Glutamatergic neuron (in vitro differentiated cells): ENCODE measurements around the gene FZD1. TPM values are rescaled to one million over a fixed set of nuclear protein-coding genes. Genes with fewer than 3 reads are reported as not detected.
"Not testable (repeated sequence)": the region's sequence is repeated elsewhere in the genome, so short reads cannot be mapped to it uniquely, and the experiment has no call there.

Experiments used
- DNase-seq: peaks from one replicate; pipeline ENCODE4 v3.0.0; 2022
- H3K27ac Mint-ChIP-seq: one replicate; pipeline ENCODE4 v1.8.0; 2020; ENCODE audit warnings: mild to moderate bottlenecking, mixed read lengths, inconsistent platforms; ENCODE audit not compliant: unreplicated experiment
- H3K27me3 Mint-ChIP-seq: one replicate; pipeline ENCODE4 v1.8.0; 2020; ENCODE audit warnings: mild to moderate bottlenecking, moderate library complexity, mixed read lengths, inconsistent platforms; ENCODE audit not compliant: unreplicated experiment
- H3K36me3 Mint-ChIP-seq: one replicate; pipeline ENCODE4 v1.8.0; 2020; ENCODE audit warnings: mild to moderate bottlenecking, mixed read lengths, inconsistent platforms; ENCODE audit not compliant: unreplicated experiment
- H3K4me1 Mint-ChIP-seq: one replicate; pipeline ENCODE4 v1.8.0; 2020; ENCODE audit warnings: mild to moderate bottlenecking, low read depth, mixed read lengths, inconsistent platforms; ENCODE audit not compliant: unreplicated experiment
- H3K4me3 Mint-ChIP-seq: one replicate; pipeline ENCODE4 v1.8.0; 2020; ENCODE audit warnings: mild to moderate bottlenecking, mixed read lengths, inconsistent platforms; ENCODE audit not compliant: unreplicated experiment
- H3K9me3 Mint-ChIP-seq: one replicate; pipeline ENCODE4 v1.8.0; 2020; ENCODE audit warnings: mild to moderate bottlenecking, moderate library complexity, mixed read lengths, inconsistent platforms; ENCODE audit not compliant: unreplicated experiment
- total RNA-seq: library from RNA; stranded (reverse); fragmentation: NEBNext Ultra II Directional; extraction: Animal tissue kit (Norgen Biotek cat#: 25700); gene quantifications from one replicate; pipeline ENCODE4 v1.2.1, GENCODE V29; 2021; ENCODE audit not compliant: unreplicated experiment
- TF ChIP-seq, protein P1 (sequence below): fragments of 200-600 bp; sonication (generic); IDR thresholded peaks from one replicate; pipeline ENCODE4 v1.5.0; 2021; ENCODE audit not compliant: partially characterized antibody, unreplicated experiment

The FZD1 gene
- total RNA-seq, 1 donor from 2014 or later = 4.9 TPM

DNA sequence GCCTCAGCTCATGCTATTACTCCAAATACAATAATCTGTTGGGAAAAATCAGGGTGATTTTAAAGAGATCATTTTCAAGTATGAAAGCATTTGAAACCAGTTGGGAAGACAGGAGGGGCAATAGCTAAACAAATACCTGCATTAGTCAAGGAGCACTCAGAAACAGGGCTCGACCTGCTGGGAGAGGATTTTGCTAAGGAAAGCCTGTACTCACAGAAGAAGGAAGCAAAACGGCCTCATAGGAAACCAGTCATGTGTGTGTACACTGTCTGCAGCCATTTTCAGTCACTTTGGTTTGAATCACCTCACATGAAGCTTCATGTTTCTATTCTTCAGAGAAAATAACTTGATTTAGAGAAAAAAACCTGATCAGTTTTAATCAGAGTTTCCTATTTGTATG, 38.6 kb downstream of the FZD1 start:
- Mint-ChIP-seq H3K4me1 (no peaks in the 10 kb centered on the region), H3K9me3 (no peaks in the 10 kb centered on the region), H3K4me3 (no peak overlapping the region), H3K27me3 (no peaks in the 10 kb centered on the region), H3K27ac (no peak overlapping the region), H3K36me3 (no peaks in the 10 kb centered on the region)
- TF ChIP-seq, protein P1, sequence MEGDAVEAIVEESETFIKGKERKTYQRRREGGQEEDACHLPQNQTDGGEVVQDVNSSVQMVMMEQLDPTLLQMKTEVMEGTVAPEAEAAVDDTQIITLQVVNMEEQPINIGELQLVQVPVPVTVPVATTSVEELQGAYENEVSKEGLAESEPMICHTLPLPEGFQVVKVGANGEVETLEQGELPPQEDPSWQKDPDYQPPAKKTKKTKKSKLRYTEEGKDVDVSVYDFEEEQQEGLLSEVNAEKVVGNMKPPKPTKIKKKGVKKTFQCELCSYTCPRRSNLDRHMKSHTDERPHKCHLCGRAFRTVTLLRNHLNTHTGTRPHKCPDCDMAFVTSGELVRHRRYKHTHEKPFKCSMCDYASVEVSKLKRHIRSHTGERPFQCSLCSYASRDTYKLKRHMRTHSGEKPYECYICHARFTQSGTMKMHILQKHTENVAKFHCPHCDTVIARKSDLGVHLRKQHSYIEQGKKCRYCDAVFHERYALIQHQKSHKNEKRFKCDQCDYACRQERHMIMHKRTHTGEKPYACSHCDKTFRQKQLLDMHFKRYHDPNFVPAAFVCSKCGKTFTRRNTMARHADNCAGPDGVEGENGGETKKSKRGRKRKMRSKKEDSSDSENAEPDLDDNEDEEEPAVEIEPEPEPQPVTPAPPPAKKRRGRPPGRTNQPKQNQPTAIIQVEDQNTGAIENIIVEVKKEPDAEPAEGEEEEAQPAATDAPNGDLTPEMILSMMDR = no peak
- DNase-seq = no peak

DNA sequence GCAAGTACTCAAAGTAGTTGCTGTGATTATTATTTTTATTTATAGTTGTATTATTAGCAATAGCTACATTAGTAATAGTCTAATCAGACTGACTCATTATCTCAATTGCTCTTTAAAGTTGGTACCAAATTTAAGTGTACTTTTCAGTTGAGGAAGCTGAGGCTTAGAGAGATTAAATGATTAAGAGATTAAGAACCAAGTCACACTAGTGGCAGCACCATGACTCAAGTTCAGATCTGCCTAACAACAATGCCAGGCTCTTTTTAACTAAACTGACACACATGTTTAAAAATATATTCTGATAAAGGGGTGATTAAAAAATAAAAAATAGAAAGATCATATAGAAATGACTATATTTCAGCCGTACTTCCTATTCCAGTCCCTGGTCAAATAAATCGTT, 42.0 kb downstream of the FZD1 start:
- Mint-ChIP-seq H3K36me3 (no peaks in the 10 kb centered on the region), H3K4me3 (no peak overlapping the region), H3K27ac (no peak overlapping the region), H3K27me3 (no peaks in the 10 kb centered on the region), H3K9me3 (no peaks in the 10 kb centered on the region), H3K4me1 (peaks cover 3% of the 10 kb centered on the region)
- TF ChIP-seq, protein P1 = no peak
- DNase-seq = no peak

DNA sequence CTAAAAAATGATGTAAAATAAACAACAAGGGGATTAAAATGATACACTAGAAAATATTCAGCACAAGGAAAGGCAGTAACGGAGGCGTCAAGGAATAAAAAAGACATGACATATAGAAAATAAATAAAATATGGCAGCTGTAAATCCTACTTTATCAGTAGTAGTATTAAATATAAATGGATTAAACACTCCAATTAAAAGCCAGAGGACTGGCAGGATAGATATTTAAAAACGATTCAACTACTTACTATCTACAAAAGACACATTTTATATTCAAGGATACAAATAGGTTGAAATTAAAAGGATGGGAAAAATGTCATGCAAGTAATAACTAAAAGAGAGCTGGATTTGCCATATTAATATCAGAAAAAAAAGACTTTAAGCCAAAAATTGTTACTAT, 43.2 kb downstream of the FZD1 start:
- Mint-ChIP-seq H3K27me3 (no peaks in the 10 kb centered on the region), H3K9me3 (no peaks in the 10 kb centered on the region), H3K27ac (no peak overlapping the region), H3K36me3 (no peaks in the 10 kb centered on the region), H3K4me3 (no peak overlapping the region), H3K4me1 (peaks cover 3% of the 10 kb centered on the region)
- no peak for DNase-seq
- TF ChIP-seq, protein P1 = no peak

DNA sequence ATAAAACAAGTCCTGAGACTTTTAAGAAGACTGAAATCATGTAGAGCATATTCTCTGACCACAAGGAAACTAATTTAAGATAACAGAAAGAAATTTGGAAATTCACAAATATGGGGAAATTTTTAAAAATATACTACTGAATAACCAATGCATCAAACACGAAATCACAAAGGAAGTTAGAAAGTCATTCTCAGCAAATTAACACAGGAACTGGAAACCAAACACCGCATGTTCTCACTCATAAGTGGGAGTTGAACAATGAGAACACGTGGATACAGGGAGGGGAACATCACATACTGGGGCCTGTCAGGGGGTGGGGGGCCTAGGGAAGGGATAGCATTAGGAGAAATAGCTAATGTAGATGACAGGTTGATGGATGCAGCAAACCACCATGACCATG, 44.0 kb downstream of the FZD1 start:
- not testable (repeated sequence) for H3K4me3 Mint-ChIP-seq, H3K4me1 Mint-ChIP-seq, H3K27ac Mint-ChIP-seq, H3K9me3 Mint-ChIP-seq, H3K36me3 Mint-ChIP-seq, DNase-seq, H3K27me3 Mint-ChIP-seq

DNA sequence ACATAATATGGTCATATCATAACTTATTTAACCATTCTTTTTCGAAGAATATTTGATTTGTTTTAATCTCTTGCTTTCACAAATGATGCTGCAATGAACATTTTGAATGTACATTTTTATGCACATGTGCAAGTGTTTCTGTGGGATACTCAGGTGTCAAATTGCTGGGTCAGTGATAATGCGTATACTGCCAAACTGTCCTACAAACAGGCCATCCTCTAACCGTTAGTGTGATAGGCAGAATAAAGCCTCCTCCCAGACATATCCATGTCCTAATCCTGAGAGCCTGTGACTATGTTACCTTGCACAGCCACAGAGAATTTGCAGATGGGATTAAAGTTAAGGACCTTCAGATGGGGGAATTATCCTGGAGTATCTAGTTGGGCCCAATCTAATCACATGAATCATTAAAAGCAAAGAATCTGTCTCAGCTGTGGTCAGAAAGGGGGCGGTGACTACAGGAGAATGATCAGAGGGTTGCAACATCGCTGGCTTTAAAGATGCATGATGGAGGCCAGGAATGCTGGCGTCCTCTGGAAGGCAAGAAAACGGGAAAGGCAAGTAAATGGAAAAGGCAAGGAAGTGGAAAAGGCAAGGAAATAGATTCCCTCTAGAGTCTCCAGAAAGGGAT, 46.7 kb downstream of the FZD1 start:
- TF ChIP-seq, protein P1 = no peak
- DNase-seq = no peak
- peaks cover 3% of the 10 kb centered on the region for H3K4me1 Mint-ChIP-seq
- no peak overlapping the region for H3K4me3 Mint-ChIP-seq
- H3K36me3 Mint-ChIP-seq = no peaks in the 10 kb centered on the region
- H3K9me3 Mint-ChIP-seq = no peaks in the 10 kb centered on the region
- no peaks in the 10 kb centered on the region for H3K27me3 Mint-ChIP-seq
- H3K27ac Mint-ChIP-seq = no peak overlapping the region
